22Rv1 (cell line): ENCODE data around the gene IL17REL.
"Not testable (repeated sequence)": the region's sequence is repeated elsewhere in the genome, so short reads cannot be mapped to it uniquely, and the experiment has no call there.

Source experiments
- H3K27ac ChIP-seq: fragments of 450-650 bp; 2 replicates; pipeline ENCODE4 v1.5.1; 2017
- ZFX ChIP-seq: fragments of 450-650 bp; IDR thresholded peaks from 2 replicates; pipeline ENCODE4 v1.6.1; 2017; ENCODE audit warnings: antibody characterized with exemption, borderline replicate concordance
- TF ChIP-seq, protein P1 (sequence below): fragments of 450-650 bp; IDR thresholded peaks from 2 replicates; pipeline ENCODE4 v1.5.1; 2017; ENCODE audit warnings: mild to moderate bottlenecking

IL17REL gene

GRCh38 chr22:49994361-49995040, 18.1 kb downstream of the IL17REL start:
- H3K27ac ChIP-seq, result no peak overlapping the region
- no peak for TF ChIP-seq ZFX
- TF ChIP-seq, protein P1, sequence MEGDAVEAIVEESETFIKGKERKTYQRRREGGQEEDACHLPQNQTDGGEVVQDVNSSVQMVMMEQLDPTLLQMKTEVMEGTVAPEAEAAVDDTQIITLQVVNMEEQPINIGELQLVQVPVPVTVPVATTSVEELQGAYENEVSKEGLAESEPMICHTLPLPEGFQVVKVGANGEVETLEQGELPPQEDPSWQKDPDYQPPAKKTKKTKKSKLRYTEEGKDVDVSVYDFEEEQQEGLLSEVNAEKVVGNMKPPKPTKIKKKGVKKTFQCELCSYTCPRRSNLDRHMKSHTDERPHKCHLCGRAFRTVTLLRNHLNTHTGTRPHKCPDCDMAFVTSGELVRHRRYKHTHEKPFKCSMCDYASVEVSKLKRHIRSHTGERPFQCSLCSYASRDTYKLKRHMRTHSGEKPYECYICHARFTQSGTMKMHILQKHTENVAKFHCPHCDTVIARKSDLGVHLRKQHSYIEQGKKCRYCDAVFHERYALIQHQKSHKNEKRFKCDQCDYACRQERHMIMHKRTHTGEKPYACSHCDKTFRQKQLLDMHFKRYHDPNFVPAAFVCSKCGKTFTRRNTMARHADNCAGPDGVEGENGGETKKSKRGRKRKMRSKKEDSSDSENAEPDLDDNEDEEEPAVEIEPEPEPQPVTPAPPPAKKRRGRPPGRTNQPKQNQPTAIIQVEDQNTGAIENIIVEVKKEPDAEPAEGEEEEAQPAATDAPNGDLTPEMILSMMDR, result no peak

GRCh38 chr22:49993649-49994360, 18.8 kb downstream of the IL17REL start:
- no peak for TF ChIP-seq ZFX
- TF ChIP-seq, protein P1, result peak; percentile 62
- no peak overlapping the region for H3K27ac ChIP-seq

DNA sequence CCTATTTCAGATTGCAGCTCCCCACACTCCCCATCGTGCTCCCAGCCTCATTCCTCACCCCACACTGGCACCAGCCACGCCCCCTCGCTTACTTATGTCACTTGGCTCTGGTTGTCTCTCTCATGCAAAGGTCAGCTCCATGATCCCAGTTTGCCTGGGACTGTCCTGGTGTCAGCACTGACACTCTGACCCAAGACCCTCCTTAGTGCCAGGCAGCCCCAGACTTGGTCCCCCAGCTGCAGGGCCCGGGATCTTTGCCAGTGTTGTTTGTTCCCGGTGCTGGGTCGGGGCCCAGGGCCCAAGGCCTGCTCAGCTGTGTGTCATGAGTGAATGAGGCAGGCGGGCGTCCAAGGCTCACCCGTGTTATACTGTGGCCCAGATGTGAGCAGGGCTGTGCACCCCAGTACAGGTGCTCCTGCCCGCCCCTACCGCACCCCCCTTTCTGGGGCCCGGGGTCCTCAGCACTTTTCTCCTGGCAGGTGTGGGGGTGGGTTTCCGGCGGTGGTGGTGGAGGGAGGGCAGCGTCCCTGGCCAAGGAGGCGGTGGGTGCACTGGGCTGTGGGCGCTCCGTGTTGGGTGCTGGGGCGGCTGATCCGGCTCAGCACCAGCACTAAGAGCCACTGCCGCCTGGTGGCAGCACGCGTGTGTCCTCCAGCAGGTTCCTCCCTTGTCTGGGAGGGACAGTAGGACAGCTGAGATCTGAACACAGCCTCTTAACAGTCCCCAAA, 19.5 kb downstream of the IL17REL start:
- no peak for TF ChIP-seq ZFX
- TF ChIP-seq, protein P1, result peak; percentile 92
- H3K27ac ChIP-seq, result no peak overlapping the region

- no peak for TF ChIP-seq ZFX
- TF ChIP-seq, protein P1, result no peak
- no peak overlapping the region for H3K27ac ChIP-seq
Measured at GRCh38 chr22:49991907-49992533, 20.5 kb downstream of the IL17REL start.

DNA sequence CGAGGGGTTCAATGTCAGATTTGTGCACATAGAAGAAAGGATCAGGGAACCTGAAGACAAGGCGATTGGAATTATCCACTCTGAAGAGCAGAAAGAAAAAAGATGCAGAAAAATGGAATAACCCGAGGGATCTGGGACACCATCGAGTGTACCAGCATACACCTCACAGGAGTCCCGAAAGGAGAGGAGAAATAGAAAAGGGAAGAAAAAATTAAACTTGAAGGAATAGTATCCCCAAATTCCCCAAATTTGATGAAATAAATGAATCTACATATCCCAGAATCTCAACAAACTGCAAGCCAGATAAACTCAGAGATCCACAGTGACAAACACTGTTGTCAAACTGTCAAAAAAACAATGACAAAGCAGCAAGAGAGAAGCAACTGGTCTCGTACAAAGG, 21.4 kb downstream of the IL17REL start:
- TF ChIP-seq, protein P1, result no peak
- no peak for TF ChIP-seq ZFX

GRCh38 chr22:49989826-49990225, 22.7 kb downstream of the IL17REL start:
- not testable (repeated sequence) for H3K27ac ChIP-seq

More for the DNA sequence above, 21.4 kb downstream of the IL17REL start:
- no peak overlapping the region for H3K27ac ChIP-seq

GRCh38 chr22:49986325-49986724, 26.2 kb downstream of the IL17REL start:
- no peak overlapping the region for H3K27ac ChIP-seq
- no peak for TF ChIP-seq ZFX
- TF ChIP-seq, protein P1, result no peak
